B cell (primary cell): ENCODE data around the gene PTER. TPM values are rescaled to one million over a fixed set of nuclear protein-coding genes. Genes with fewer than 3 reads are reported as not detected.

Experiments used
- ATAC-seq: fragments of 200-7000 bp; cut with Tn5 transposase; one replicate; pipeline ENCODE4 v1.10.0; 2021; ENCODE audit warnings: low read depth, mild to moderate bottlenecking, moderate number of reproducible peaks, moderate library complexity
- CTCF ChIA-PET: fragments of 350-600 bp; sonication (Branson Sonifier 250); formaldehyde crosslinking; loops from one replicate; lab custom pipeline; 2021; ENCODE audit warnings: antibody characterized with exemption, inconsistent platforms; lab: Charles Lee
- POLR2A ChIA-PET: fragments of 350-600 bp; sonication (Branson Sonifier 250); formaldehyde crosslinking; loops from one replicate; lab custom pipeline; 2021; ENCODE audit warnings: antibody characterized with exemption; lab: Charles Lee
- DNase-seq: peaks from one replicate; pipeline ENCODE4 v3.0.0; 2013
- H2AFZ ChIP-seq: 2 replicates; pipeline ENCODE4 v1.6.1; 2012; ENCODE audit warnings: mild to moderate bottlenecking, low read depth, low read length; ENCODE audit not compliant: insufficient read depth, poor library complexity, severe bottlenecking
- H3K27ac ChIP-seq, 2 donors: 1 replicate in 1 of 2; 2 replicates in 1 of 2; pipeline ENCODE4 v1.5.1; 2012 to 2013; ENCODE audit warnings: low read length in 2 of 2, mild to moderate bottlenecking in 2 of 2, moderate library complexity in 1 of 2
- H3K27me3 ChIP-seq, 4 experiments: fragments of 200-600 bp in 1 of 4; sonication (generic) in 1 of 4; replicated peaks in 1 of 4; 1 replicate in 2 of 4; 2 replicates in 2 of 4; pipeline versions ENCODE4 v1.6.1 to v1.7.0; 2013 to 2016; ENCODE audit warnings: low read length in 3 of 4, mild to moderate bottlenecking in 2 of 4, mixed read lengths in 1 of 4, moderate library complexity in 1 of 4; ENCODE audit not compliant: insufficient read depth in 4 of 4, control insufficient read depth in 3 of 4; ENCODE audit errors: control extremely low read depth in 1 of 4
- H3K36me3 ChIP-seq, 2 experiments: replicated peaks in 1 of 2; 1 replicate in 1 of 2; 2 replicates in 1 of 2; pipeline versions ENCODE4 v1.6.1 to v1.7.1; 2013; ENCODE audit warnings: low read length in 1 of 2; ENCODE audit not compliant: insufficient read depth in 2 of 2, control insufficient read depth in 1 of 2; ENCODE audit errors: control extremely low read depth in 1 of 2, extremely low read depth in 1 of 2
- H3K4me1 ChIP-seq, 2 donors: fragments of 200-600 bp in 1 of 2; sonication (generic) in 1 of 2; 1 replicate in 1 of 2; 2 replicates in 1 of 2; pipeline versions ENCODE4 v1.5.1 to v1.6.1; 2013 to 2017; ENCODE audit warnings: low read length in 2 of 2; ENCODE audit not compliant: control insufficient read depth in 2 of 2, insufficient read depth in 2 of 2
- H3K4me2 ChIP-seq: replicated peaks from 2 replicates; pipeline ENCODE3; 2012; ENCODE audit warnings: mild to moderate bottlenecking, low read depth, low read length; ENCODE audit not compliant: poor library complexity, severe bottlenecking
- H3K4me3 ChIP-seq, 5 experiments: fragments of 200-600 bp in 1 of 5; sonication (generic) in 1 of 5; 1 replicate in 3 of 5; 2 replicates in 2 of 5; pipeline versions ENCODE4 v1.5.1 to v1.7.0; 2011 to 2016; ENCODE audit warnings: low read length in 4 of 5, mild to moderate bottlenecking in 4 of 5, low read depth in 2 of 5, control low read depth in 1 of 5, moderate library complexity in 1 of 5; ENCODE audit not compliant: insufficient read depth in 1 of 5; ENCODE audit errors: control extremely low read depth in 1 of 5, extremely low read depth in 1 of 5
- H3K79me2 ChIP-seq: fragments of 200-600 bp; sonication (generic); one replicate; pipeline ENCODE4 v1.6.0; 2016; ENCODE audit warnings: low read length; ENCODE audit not compliant: control insufficient read depth, insufficient read depth
- H3K9ac ChIP-seq: fragments of 200-600 bp; sonication (generic); 2 replicates; pipeline ENCODE4 v1.6.1; 2017; ENCODE audit warnings: mild to moderate bottlenecking, low read length, moderate library complexity
- H3K9me3 ChIP-seq, 3 donors: one replicate each; pipeline versions ENCODE4 v1.6.1 to v1.7.1; 2013; ENCODE audit warnings: low read length in 2 of 3; ENCODE audit not compliant: control insufficient read depth in 2 of 3, insufficient read depth in 1 of 3; ENCODE audit errors: control extremely low read depth in 1 of 3
- H4K20me1 ChIP-seq: 2 replicates; pipeline ENCODE4 v1.6.0; 2012; ENCODE audit warnings: mild to moderate bottlenecking, low read length; ENCODE audit not compliant: insufficient read depth, control insufficient read depth, poor library complexity, severe bottlenecking
- H3K27ac Mint-ChIP-seq: one replicate; pipeline ENCODE4 v1.8.0; 2021; ENCODE audit warnings: mixed read lengths
- H3K27me3 Mint-ChIP-seq: one replicate; pipeline ENCODE4 v1.8.0; 2021; ENCODE audit warnings: mixed read lengths
- H3K4me1 Mint-ChIP-seq: one replicate; pipeline ENCODE4 v1.8.0; 2021; ENCODE audit warnings: mixed read lengths
- H3K4me3 Mint-ChIP-seq: one replicate; pipeline ENCODE4 v1.8.0; 2021; ENCODE audit warnings: mixed read lengths
- H3K9me3 Mint-ChIP-seq: one replicate; pipeline ENCODE4 v1.8.0; 2022; ENCODE audit warnings: mixed read lengths; ENCODE audit not compliant: insufficient read depth
- EZH2 ChIP-seq: IDR thresholded peaks from 2 replicates; pipeline ENCODE4 v1.6.1; 2012; ENCODE audit warnings: borderline replicate concordance, low read depth, mild to moderate bottlenecking, moderate library complexity, low read length; ENCODE audit not compliant: insufficient read depth, poor library complexity, severe bottlenecking
- WGBS: methylation state at CpG from one replicate; pipeline ENCODE4 v1.1.5; 2013; ENCODE audit warnings: missing lambda C conversion rate; ENCODE audit not compliant: insufficient coverage; 5-methylcytosine and 5-hydroxymethylcytosine counted together
- intact Hi-C: fragments of 100-400 bp; cut with micrococcal nuclease; formaldehyde crosslinking; loops from one replicate; pipeline ENCODE4 v1.10.0; 2022
- polyA plus RNA-seq: library from polyadenylated mRNA; depleted of rRNA; stranded (reverse); fragments of >200 nt; gene quantifications from 2 replicates; pipeline ENCODE4 v1.2.3, GENCODE V29; 2012
- total RNA-seq, 2 donors: library from RNA; stranded (reverse); fragments of 120-200 nt in 1 of 2; gene quantifications; 1 replicate in 1 of 2; 2 replicates in 1 of 2; pipeline versions ENCODE4 v1.2.3 to v1.2.4, GENCODE V29; 2013 to 2022
- TF ChIP-seq, protein P1 (sequence below): fragments of 200-600 bp; IDR thresholded peaks from one replicate; pipeline ENCODE4 v1.8.0; 2022; ENCODE audit warnings: antibody characterized with exemption, mild to moderate bottlenecking

PTER gene
- total and polyA plus RNA-seq, 2 donors (not counting 1 experiment from before 2014, with no cell fraction given), result 7.4 to 18.6 TPM

GRCh38 chr10:16417341-16417740 is 19.5 kb upstream of the PTER start:
- H3K79me2 ChIP-seq, result no peaks in the 10 kb centered on the region
- no peaks in the 10 kb centered on the region for H3K9me3 ChIP-seq
- H3K4me1 ChIP-seq, result no peaks in the 10 kb centered on the region
- no peaks in the 10 kb centered on the region for H4K20me1 ChIP-seq
- H3K4me2 ChIP-seq, result no peak overlapping the region
- ChIA-PET CTCF (no interaction called here), POLR2A (no interaction called here)
- no peak overlapping the region for H3K9ac ChIP-seq
- no peak overlapping the region for H3K4me3 ChIP-seq
- intact Hi-C loops, result no loop called here
- H3K27ac ChIP-seq, result no peak overlapping the region
- Mint-ChIP-seq H3K4me1 (no peaks in the 10 kb centered on the region), H3K27ac (no peak overlapping the region), H3K27me3 (peaks cover 26% of the 10 kb centered on the region), H3K9me3 (no peaks in the 10 kb centered on the region), H3K4me3 (no peak overlapping the region)
- WGBS, result 53% methylated on average over 1 of the region's 1 CpG
- no peaks in the 10 kb centered on the region for H3K36me3 ChIP-seq
- DNase-seq (no peak), ATAC-seq (no peak)
- peaks cover 0 to 5% (median 0%) of the 10 kb centered on the region in 4 experiments for H3K27me3 ChIP-seq
- no peak for TF ChIP-seq EZH2
- TF ChIP-seq, protein P1, sequence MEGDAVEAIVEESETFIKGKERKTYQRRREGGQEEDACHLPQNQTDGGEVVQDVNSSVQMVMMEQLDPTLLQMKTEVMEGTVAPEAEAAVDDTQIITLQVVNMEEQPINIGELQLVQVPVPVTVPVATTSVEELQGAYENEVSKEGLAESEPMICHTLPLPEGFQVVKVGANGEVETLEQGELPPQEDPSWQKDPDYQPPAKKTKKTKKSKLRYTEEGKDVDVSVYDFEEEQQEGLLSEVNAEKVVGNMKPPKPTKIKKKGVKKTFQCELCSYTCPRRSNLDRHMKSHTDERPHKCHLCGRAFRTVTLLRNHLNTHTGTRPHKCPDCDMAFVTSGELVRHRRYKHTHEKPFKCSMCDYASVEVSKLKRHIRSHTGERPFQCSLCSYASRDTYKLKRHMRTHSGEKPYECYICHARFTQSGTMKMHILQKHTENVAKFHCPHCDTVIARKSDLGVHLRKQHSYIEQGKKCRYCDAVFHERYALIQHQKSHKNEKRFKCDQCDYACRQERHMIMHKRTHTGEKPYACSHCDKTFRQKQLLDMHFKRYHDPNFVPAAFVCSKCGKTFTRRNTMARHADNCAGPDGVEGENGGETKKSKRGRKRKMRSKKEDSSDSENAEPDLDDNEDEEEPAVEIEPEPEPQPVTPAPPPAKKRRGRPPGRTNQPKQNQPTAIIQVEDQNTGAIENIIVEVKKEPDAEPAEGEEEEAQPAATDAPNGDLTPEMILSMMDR, result no peak
- H2AFZ ChIP-seq, result no peak overlapping the region

GRCh38 chr10:16423599-16423998 is 13.2 kb upstream of the PTER start:
- Mint-ChIP-seq H3K4me1 (no peaks in the 10 kb centered on the region), H3K9me3 (no peaks in the 10 kb centered on the region), H3K4me3 (no peak overlapping the region), H3K27ac (no peak overlapping the region), H3K27me3 (peaks cover 31% of the 10 kb centered on the region)
- H4K20me1 ChIP-seq, result no peaks in the 10 kb centered on the region
- H2AFZ ChIP-seq, result no peak overlapping the region
- H3K9me3 ChIP-seq, result peaks cover 0 to 7% (median 2%) of the 10 kb centered on the region in 3 donors
- 60% methylated on average over 1 of the region's 3 CpGs for WGBS
- H3K36me3 ChIP-seq, result no peaks in the 10 kb centered on the region
- H3K79me2 ChIP-seq, result no peaks in the 10 kb centered on the region
- ChIA-PET CTCF (no interaction called here), POLR2A (no interaction called here)
- no peaks in the 10 kb centered on the region for H3K4me1 ChIP-seq
- H3K27ac ChIP-seq, result no peak overlapping the region
- H3K4me3 ChIP-seq, result no peak overlapping the region
- intact Hi-C loops, result no loop called here
- ATAC-seq (no peak), DNase-seq (no peak)
- no peak for TF ChIP-seq EZH2
- TF ChIP-seq, protein P1, result no peak
- H3K9ac ChIP-seq, result no peak overlapping the region
- H3K27me3 ChIP-seq, result peaks cover 0 to 5% (median 0%) of the 10 kb centered on the region in 4 experiments
- H3K4me2 ChIP-seq, result no peak overlapping the region
